Measurements from ENCODE around the gene PROC.

Gene PROC

DNA sequence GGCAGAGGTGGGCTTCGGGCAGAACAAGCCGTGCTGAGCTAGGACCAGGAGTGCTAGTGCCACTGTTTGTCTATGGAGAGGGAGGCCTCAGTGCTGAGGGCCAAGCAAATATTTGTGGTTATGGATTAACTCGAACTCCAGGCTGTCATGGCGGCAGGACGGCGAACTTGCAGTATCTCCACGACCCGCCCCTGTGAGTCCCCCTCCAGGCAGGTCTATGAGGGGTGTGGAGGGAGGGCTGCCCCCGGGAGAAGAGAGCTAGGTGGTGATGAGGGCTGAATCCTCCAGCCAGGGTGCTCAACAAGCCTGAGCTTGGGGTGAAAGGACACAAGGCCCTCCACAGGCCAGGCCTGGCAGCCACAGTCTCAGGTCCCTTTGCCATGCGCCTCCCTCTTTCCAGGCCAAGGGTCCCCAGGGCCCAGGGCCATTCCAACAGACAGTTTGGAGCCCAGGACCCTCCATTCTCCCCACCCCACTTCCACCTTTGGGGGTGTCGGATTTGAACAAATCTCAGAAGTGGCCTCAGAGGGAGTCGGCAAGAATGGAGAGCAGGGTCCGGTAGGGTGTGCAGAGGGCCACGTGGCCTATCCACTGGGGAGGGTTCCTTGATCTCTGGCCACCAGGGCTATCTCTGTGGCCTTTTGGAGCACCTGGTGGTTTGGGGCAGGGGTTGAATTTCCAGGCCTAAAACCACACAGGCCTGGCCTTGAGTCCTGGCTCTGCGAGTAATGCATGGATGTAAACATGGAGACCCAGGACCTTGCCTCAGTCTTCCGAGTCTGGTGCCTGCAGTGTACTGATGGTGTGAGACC, at the start of gene PROC:
PROC (plus strand) TSS at position 128 of the 812 bp plus-strand sequence. CDS start 1,516 bp downstream, outside the sequence.
- DNase-seq = no peak

GRCh38 chr2:127370010-127370409, 48.2 kb upstream of the PROC start:
- no peak for DNase-seq

DNA sequence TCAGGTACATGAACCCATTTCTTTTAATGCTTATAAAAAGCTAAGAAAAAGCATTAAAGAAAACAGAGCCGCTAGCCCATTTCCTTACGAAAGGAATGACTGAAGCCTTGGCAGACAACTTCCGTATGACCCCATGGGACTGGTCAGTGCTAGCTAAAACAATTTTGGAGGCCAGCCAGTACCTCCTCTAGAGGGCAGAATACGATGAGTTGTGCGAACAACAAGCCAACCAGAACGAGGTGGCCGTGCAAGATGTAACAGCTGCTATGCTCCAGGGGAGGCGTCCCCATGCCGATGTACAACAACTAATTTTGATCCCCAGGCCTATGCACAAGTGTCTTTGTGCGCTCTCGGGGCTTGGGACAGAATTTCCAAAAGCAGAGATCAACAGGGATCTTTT, 47.2 kb upstream of the PROC start:
- no peak for DNase-seq

DNA sequence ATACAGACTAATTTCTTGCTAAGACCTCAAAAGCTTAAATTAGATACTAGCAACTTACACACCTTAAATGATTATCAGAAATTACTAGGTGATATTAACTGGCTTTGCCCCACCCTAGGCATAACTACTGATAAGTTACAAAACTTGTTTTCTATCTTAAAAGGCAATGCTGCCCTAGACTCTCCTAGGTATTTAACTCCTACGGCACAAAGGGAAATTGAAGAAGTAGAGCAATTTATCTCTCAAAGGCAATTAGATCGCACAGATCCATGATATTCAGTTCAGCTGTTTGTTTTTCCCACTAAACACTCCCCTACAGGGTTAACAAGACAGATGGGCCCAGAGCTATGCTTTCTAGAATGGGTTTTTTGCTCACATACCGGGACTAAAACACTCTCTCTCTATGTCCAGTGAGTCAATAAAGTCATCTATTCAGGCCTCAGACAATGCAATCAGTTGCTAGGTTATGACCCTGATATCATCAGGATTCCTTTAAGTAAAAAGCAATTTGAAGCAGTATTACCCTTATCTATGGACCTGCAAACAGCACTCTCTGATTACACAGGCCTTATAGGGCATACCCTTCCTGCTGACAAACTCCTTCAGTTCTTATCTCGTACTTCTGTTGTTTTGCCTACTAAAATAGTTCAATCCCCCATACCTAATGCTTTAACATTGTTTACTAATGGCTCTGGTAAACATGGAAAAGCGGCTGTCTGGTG, 44.7 kb upstream of the PROC start:
- no peak for DNase-seq

DNA sequence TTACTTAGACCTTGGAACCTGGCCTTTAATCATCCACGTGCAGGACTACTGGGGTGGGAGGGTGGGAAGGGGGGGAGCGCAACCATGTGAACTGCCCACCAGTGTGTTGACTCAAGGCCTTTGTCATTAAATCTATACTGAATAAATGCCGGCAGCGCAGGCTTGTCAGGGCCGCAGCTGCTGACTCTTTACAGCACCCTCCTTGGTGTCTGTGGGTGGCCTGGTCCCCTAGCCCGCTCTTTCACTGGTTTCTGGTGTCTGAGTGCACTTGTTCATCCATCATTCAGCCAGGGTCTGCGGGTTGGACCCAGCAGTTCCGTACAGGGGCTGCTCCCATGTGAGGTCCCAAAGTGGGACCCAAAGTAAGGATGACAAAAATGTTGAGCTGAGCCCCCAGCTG, 42.0 kb upstream of the PROC start:
- no peak for DNase-seq

DNA sequence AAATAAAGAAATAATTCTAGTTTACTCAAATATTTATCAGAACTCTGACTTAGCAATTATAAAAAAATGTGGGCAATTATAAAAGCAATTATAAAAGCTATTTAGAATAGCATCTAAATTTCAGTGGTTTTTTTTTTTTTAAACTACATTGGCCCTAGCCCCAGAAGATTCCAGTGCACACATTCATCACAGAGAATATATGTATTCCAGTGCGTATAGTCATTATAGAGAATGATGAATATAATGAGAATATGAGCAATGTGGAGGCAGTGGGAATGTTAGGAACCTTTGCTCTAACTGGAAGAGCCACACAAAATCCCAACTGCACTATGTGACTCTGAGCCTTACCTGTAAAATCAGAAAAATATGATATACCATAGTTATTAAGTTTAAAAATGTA, 41.0 kb upstream of the PROC start:
- DNase-seq = no peak

GRCh38 chr2:127378720-127379119, 39.5 kb upstream of the PROC start:
- no peak for DNase-seq

DNA sequence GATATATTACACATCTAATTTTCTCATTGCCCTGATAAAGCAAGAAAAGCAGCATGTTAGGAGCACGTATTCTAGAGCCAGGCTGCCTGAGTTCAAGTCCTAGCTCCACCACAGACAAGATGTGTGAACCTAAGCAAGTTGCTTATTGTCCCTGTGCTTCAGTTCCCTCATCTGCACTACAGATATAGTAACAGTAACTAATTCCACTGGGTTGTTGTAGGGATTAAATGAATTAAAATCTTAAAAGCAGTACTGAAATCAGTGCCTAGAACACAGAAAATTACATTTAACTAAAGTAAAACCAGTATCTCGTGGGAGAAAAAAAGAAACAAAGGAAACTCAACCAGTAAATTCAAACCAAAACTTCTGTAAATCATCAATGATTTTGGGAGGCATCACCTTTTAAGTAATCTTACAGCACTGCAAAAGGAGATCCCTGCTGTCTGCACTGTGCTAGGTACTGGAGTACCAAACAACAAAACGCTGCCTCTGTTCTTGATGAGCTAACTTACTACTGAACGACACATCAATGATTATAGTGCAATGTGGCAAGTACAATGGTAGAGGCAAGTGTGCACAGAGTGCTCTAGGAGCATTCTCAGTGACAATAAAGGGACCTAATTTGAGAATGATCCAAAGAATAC, 38.4 kb upstream of the PROC start:
- no peak for DNase-seq

- no peak for DNase-seq
Measured at GRCh38 chr2:127381762-127382161, 36.5 kb upstream of the PROC start.

- no peak for DNase-seq
Measured at GRCh38 chr2:127382831-127383230, 35.4 kb upstream of the PROC start.

- DNase-seq = no peak
Measured at GRCh38 chr2:127384529-127384928, 33.7 kb upstream of the PROC start.

DNA sequence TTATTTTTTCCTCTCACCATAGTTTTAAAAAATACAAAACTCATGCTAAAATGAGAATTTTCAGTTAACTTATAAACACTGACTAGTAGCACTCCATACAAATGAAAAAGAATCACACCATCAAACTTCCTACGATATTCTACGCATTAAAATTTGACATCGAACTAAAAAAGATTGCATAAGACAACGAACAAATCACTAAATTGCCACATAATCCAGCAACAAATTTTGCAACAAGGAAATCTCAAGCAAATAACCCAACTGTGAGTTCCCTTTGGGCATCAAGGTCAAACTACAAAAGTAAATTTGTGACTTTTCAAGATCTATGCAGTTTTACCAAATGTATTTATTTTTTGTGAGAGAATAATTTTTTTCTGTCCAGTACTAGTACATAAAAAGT, 32.0 kb upstream of the PROC start:
- DNase-seq = no peak

GRCh38 chr2:127386764-127387654, 31.2 kb upstream of the PROC start:
- peak; percentile 60 to 65 for DNase-seq

DNA sequence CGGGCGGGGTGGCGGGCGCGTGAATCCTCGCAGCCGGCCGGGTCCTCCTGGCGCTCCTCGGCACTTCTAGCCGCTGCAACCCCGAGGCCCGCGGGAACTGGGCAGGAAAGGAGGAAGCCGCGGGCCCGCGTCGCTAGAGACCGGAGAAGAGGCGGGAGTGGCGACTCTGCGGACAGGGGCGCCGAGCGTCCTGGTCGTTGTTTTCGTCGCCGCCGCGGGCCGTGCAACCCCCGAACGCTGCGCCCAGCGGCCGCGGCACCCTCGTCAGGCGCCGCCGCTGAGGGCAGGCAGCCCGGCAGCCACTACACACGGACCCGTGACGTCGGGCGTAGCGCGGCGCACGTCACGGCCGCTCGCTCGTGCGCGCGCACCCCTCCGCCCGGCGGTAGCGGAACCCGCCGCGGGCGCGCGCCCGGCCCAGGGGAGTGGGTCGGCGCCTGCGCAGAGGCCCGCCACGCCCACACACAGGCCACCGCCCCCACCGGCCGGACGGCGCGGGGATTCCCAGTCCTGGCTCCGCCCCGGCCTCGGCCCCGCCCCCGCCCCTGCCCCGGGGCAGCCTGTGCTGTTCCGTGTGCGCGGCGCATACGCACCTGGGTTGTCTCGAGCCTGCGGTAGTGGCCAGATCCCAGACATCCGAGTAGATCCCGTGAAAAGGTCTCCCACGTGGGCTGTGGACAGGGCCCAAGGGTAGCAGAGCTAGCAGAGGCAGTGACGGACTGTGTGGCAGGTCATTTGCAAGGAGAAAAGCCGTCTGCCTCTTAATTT, 30.4 kb upstream of the PROC start, which contains the start of gene MAP3K2:
MAP3K2 (minus strand) TSS at position 321 of the 768 bp plus-strand sequence. CDS start 44,846 bp downstream, outside the sequence.
- DNase-seq = peak; percentile 89 to 98

DNA sequence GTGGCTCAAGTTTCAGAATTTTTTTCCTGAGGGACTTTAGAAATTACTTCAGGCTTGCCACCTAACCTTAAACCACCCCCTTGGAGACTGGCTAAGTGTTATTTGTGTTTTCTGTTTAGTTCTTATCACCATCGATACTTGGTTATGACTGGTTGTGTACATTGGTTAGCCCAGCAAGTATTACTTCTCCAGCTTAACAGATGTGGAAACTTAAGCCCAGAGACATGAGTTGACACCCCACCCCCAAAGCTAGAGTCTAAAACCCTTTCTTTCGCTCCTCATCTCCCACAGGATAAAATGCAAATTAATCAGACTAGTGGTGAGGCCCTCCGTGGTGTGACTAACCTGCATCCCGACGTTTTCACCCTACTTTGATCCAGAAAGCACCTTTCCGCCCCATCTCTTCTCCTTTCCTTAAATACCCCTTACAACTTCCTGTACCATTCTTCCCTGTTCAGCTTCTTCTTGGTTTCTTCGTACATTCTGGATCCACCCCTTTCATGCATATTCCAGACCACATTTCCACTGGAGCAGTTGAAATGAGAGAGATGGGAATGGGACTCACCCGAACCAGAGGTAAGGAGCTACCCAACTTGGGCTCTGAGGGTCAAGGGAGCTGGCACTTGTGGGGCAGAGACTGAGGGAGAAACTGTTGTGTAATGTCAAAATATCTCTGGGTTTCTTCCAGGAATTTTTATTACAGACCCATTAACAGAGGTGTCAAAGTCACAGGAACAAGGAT, 29.6 kb upstream of the PROC start:
- DNase-seq = no peak

- DNase-seq = no peak
Measured at GRCh38 chr2:127389778-127390435, 28.3 kb upstream of the PROC start.

DNA sequence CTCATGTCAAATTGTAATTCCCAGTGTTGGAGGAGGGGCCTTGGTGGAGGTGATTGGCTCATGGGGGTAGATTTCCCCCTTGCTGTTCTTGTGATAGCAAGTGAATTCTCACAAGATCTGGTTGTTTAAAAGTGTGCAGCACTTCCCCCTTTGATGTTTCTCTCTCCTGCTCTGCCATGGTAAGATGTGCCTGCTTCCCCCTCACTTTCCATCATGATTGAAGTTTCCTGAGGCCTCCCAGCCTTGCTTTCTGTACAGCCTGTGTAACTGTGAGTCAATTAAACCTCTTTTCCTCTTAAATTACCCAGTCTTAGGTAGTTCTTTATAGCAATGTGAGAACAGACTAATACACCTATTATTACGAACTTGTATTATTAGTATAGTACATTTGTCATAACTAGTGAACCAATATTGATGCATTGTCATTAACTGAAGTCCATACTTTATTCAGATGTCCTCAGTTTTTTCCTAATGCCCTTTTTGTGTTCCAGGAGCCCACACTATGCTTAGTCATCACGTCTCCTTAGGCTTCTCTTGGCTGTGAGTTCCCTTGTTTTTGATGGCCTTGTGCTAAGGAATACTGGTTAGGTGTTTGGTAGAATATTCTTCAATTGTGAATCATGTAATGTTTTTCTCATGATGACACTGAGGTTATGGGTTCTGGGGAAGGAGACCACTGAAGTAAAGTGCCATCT, 25.9 kb upstream of the PROC start:
- no peak for DNase-seq

DNA sequence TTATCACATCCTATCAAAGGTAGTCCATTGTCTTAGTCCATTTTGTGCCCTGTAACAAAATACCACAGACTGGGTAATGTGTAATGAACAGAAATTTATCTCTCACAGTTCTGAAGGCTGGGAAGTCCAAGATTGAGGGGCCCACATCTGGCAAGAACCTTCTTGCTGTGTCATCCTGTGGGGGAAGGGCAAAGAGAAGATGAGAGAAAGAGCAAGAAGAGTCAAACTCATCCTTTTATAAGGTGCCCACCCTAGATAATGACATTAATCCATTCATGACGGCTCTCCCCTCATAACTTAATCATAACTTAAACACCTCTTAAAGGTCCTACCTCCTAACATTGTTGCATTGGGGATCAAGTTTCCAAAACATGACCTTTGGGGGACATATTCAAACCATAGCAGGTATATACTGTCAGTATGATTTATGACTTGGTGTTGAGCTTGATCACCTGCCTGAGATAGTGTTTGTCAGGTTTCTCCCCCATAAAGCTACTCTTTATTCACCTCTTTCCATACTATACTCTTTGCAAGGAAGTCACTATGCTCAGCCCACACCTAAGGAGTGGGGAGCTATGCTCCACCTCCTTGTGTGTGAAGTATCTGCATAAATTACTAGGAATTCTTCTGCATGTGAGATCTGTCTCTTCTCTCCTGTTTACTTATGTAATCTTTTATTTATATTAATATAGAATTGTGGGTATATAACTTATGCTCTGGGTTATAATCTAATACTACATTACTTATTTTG, 25.2 kb upstream of the PROC start:
- no peak for DNase-seq

- DNase-seq = no peak
Measured at GRCh38 chr2:127394492-127394891, 23.7 kb upstream of the PROC start.
